Caco-2 (cell line): Measurements from ENCODE around the gene SPATA31C1. TPM values are rescaled to one million over a fixed set of nuclear protein-coding genes. Genes with fewer than 3 reads are reported as not detected.

ENCODE experiments used
- BruUV-seq: library from RNA; stranded (reverse); fragments of 400-500 nt; replicated peaks from 2 replicates; lab custom pipeline; 2021; lab: Mats Ljungman, UMichigan
- CTCF ChIA-PET: fragments of 300-600 bp; sonication (Branson Sonifier 250); formaldehyde crosslinking; loops from one replicate; lab custom pipeline; 2022; ENCODE audit warnings: antibody characterized with exemption; lab: Charles Lee
- POLR2A ChIA-PET: fragments of 300-600 bp; sonication (Branson Sonifier 250); formaldehyde crosslinking; loops from one replicate; lab custom pipeline; 2022; ENCODE audit warnings: antibody characterized with exemption; lab: Charles Lee
- DNase-seq, 2 experiments: peaks; one replicate each; pipeline versions ENCODE4 v3.0.0 to v3.0.0-alpha.2; 2020 to 2022
- H3K27me3 ChIP-seq: replicated peaks from 2 replicates; pipeline ENCODE4 v1.6.0; 2011; ENCODE audit warnings: low read length; ENCODE audit not compliant: control insufficient read depth, insufficient read depth
- H3K36me3 ChIP-seq: 2 replicates; pipeline ENCODE4 v1.5.1; 2011; ENCODE audit warnings: low read length; ENCODE audit not compliant: control insufficient read depth, insufficient read depth
- H3K4me1 ChIP-seq: fragments of 250-450 bp; sonication (Bioruptor Pico); 2 replicates; pipeline ENCODE4 v1.5.1; 2020; ENCODE audit warnings: mild to moderate bottlenecking
- H3K4me3 ChIP-seq: 2 replicates; pipeline ENCODE4 v1.5.1; 2011; ENCODE audit warnings: low read depth, mild to moderate bottlenecking, control low read depth, low read length
- H3K9me3 ChIP-seq: fragments of 250-450 bp; sonication (Bioruptor Pico); 2 replicates; pipeline ENCODE4 v1.5.1; 2020; ENCODE audit warnings: mild to moderate bottlenecking, moderate library complexity
- H3K27ac Mint-ChIP-seq: one replicate; pipeline ENCODE4 v1.8.0; 2022; ENCODE audit warnings: mixed read lengths; ENCODE audit not compliant: unreplicated experiment
- H3K27me3 Mint-ChIP-seq: one replicate; pipeline ENCODE4 v1.8.0; 2022; ENCODE audit warnings: mixed read lengths; ENCODE audit not compliant: insufficient read depth, unreplicated experiment
- H3K36me3 Mint-ChIP-seq: one replicate; pipeline ENCODE4 v1.8.0; 2022; ENCODE audit warnings: mild to moderate bottlenecking, mixed read lengths; ENCODE audit not compliant: insufficient read depth, unreplicated experiment
- H3K4me1 Mint-ChIP-seq: one replicate; pipeline ENCODE4 v1.8.0; 2022; ENCODE audit warnings: low read depth, mixed read lengths; ENCODE audit not compliant: unreplicated experiment
- H3K4me3 Mint-ChIP-seq: one replicate; pipeline ENCODE4 v1.8.0; 2022; ENCODE audit warnings: mild to moderate bottlenecking, moderate library complexity, mixed read lengths; ENCODE audit not compliant: unreplicated experiment
- H3K9me3 Mint-ChIP-seq: one replicate; pipeline ENCODE4 v1.8.0; 2022; ENCODE audit warnings: mixed read lengths; ENCODE audit not compliant: unreplicated experiment
- CTCF ChIP-seq, 2 experiments: fragments of 200-600 bp in 1 of 2; IDR thresholded peaks; 1 replicate in 1 of 2; 2 replicates in 1 of 2; pipeline versions ENCODE4 v1.5.1 to v1.8.0; 2011 to 2022; ENCODE audit warnings: antibody characterized with exemption in 1 of 2, control low read depth in 1 of 2, inconsistent platforms in 1 of 2, low read depth in 1 of 2, low read length in 1 of 2, mild to moderate bottlenecking in 1 of 2, moderate library complexity in 1 of 2; ENCODE audit not compliant: insufficient read depth in 1 of 2, severe bottlenecking in 1 of 2, unreplicated experiment in 1 of 2
- intact Hi-C: fragments of 100-400 bp; cut with micrococcal nuclease; formaldehyde crosslinking; loops from one replicate; pipeline ENCODE4 v1.10.0; 2022; ENCODE audit not compliant: unreplicated experiment
- total RNA-seq: library from RNA; stranded (reverse); gene quantifications from 2 replicates; pipeline ENCODE4 v1.2.3, GENCODE V29; 2022

Gene SPATA31C1
- total RNA-seq, 1 experiment from 2014 or later, result not detected

- H3K27me3 Mint-ChIP-seq, result no peaks in the 10 kb centered on the region
- intact Hi-C loops, result no loop called here
- Histone ChIP-seq H3K27me3 (no peaks in the 10 kb centered on the region), H3K9me3 (no peaks in the 10 kb centered on the region), H3K4me3 (no peak overlapping the region), H3K36me3 (no peaks in the 10 kb centered on the region), H3K4me1 (no peaks in the 10 kb centered on the region)
- TF ChIP-seq CTCF (IDR thresholded peaks at IDR 0.05; ENCODE audit: insufficient read depth in 1 of 2, low read depth in 1 of 2, low read length in 1 of 2, severe bottlenecking in 1 of 2, unreplicated experiment in 1 of 2), result no peak
- no peak overlapping the region for H3K27ac Mint-ChIP-seq
- no peaks in the 10 kb centered on the region for H3K4me1 Mint-ChIP-seq
- POLR2A ChIA-PET, result no interaction called here
- DNase-seq, result no peak
- no TSS peak for BruUV-seq
- no peak overlapping the region for H3K4me3 Mint-ChIP-seq
- no peaks in the 10 kb centered on the region for H3K36me3 Mint-ChIP-seq
- H3K9me3 Mint-ChIP-seq, result no peaks in the 10 kb centered on the region
- CTCF ChIA-PET, result no interaction called here
Observed at GRCh38 chr9:87887661-87888480, 29.9 kb upstream of the SPATA31C1 start.

GRCh38 chr9:87888501-87888900 is 29.3 kb upstream of the SPATA31C1 start:
- Mint-ChIP-seq H3K36me3 (no peaks in the 10 kb centered on the region), H3K27ac (no peak overlapping the region), H3K9me3 (no peaks in the 10 kb centered on the region), H3K4me3 (no peak overlapping the region), H3K4me1 (no peaks in the 10 kb centered on the region), H3K27me3 (no peaks in the 10 kb centered on the region)
- no TSS peak for BruUV-seq
- ChIA-PET POLR2A (no interaction called here), CTCF (no interaction called here)
- Histone ChIP-seq H3K36me3 (no peaks in the 10 kb centered on the region), H3K4me3 (no peak overlapping the region), H3K9me3 (no peaks in the 10 kb centered on the region), H3K27me3 (no peaks in the 10 kb centered on the region), H3K4me1 (no peaks in the 10 kb centered on the region)
- DNase-seq, result no peak
- intact Hi-C loops, result no loop called here
- no peak for TF ChIP-seq CTCF (IDR thresholded peaks at IDR 0.05; ENCODE audit: insufficient read depth in 1 of 2, low read depth in 1 of 2, low read length in 1 of 2, severe bottlenecking in 1 of 2, unreplicated experiment in 1 of 2)

GRCh38 chr9:87889065-87889881 is 28.5 kb upstream of the SPATA31C1 start:
- H3K4me1 ChIP-seq, result no peaks in the 10 kb centered on the region
- CTCF ChIA-PET, result no interaction called here
- no peak for DNase-seq
- Mint-ChIP-seq H3K27me3 (no peaks in the 10 kb centered on the region), H3K9me3 (no peaks in the 10 kb centered on the region), H3K36me3 (no peaks in the 10 kb centered on the region), H3K4me3 (no peak overlapping the region), H3K27ac (no peak overlapping the region), H3K4me1 (no peaks in the 10 kb centered on the region)
- intact Hi-C loops, result no loop called here
- POLR2A ChIA-PET, result no interaction called here
- H3K27me3 ChIP-seq, result no peaks in the 10 kb centered on the region
- no peak overlapping the region for H3K4me3 ChIP-seq
- BruUV-seq, result no TSS peak
- H3K9me3 ChIP-seq, result no peaks in the 10 kb centered on the region
- no peak for TF ChIP-seq CTCF (IDR thresholded peaks at IDR 0.05; ENCODE audit: insufficient read depth in 1 of 2, low read depth in 1 of 2, low read length in 1 of 2, severe bottlenecking in 1 of 2, unreplicated experiment in 1 of 2)
- H3K36me3 ChIP-seq, result no peaks in the 10 kb centered on the region
